HFF-Myc (cell line): ENCODE measurements around the gene GPR148.

Experiments
- DNase-seq: peaks from one replicate; pipeline ENCODE4 v3.0.0-alpha.2; 2011; ENCODE audit warnings: low read depth; ENCODE audit errors: extremely low read depth
- H3K4me3 ChIP-seq: replicated peaks from 2 replicates; pipeline ENCODE4 v1.5.1; 2011; ENCODE audit warnings: low read depth, mild to moderate bottlenecking, control low read depth, low read length
- TF ChIP-seq, protein P1 (sequence below): IDR thresholded peaks from 2 replicates; pipeline ENCODE4 v1.5.1; 2012; ENCODE audit warnings: mild to moderate bottlenecking, low read depth, low read length, control low read depth; ENCODE audit errors: missing control alignments

GPR148 gene

DNA sequence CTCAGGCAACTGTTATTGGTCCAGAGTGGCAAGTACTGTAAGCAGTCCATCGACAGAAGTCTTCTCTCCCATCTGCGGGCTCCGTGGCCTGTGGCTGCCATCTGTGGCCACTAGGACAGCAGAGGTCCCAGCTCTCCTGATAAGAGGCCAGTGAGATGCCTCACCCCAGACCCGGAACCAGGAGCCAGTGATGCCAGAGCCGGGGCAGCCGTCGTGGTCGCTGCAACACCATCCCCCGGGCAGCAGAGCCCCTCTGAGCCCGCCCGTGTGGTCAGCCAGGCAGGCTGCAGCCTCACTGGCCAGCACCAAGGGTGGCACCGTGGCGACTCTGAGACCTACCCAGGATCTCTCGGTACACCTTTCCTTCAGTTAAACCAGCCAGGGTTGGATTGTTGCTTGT lies 8.7 kb downstream of the GPR148 start:
- TF ChIP-seq, protein P1, sequence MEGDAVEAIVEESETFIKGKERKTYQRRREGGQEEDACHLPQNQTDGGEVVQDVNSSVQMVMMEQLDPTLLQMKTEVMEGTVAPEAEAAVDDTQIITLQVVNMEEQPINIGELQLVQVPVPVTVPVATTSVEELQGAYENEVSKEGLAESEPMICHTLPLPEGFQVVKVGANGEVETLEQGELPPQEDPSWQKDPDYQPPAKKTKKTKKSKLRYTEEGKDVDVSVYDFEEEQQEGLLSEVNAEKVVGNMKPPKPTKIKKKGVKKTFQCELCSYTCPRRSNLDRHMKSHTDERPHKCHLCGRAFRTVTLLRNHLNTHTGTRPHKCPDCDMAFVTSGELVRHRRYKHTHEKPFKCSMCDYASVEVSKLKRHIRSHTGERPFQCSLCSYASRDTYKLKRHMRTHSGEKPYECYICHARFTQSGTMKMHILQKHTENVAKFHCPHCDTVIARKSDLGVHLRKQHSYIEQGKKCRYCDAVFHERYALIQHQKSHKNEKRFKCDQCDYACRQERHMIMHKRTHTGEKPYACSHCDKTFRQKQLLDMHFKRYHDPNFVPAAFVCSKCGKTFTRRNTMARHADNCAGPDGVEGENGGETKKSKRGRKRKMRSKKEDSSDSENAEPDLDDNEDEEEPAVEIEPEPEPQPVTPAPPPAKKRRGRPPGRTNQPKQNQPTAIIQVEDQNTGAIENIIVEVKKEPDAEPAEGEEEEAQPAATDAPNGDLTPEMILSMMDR: no peak
- no peak for DNase-seq
- H3K4me3 ChIP-seq: no peak overlapping the region

DNA sequence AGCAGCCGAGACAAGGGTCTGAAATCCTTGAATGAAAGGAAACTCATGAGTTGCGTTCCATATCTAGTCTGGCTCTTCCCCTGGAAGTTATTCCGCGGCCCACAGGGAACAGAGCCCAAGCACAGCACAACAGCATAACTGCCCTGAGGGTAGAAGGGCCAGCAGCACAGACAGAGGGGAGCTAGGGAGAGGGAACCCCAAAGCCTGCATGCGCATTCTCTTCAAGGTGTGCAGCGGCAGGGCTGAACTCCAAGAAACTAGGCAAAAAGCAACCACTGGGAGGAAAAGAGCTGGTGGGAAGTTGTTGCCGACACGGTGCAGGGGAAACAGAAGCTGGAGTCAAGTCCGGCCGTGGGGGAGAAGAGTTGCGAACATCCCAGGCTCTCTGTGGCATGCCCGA lies 11.8 kb downstream of the GPR148 start:
- H3K4me3 ChIP-seq: no peak overlapping the region
- TF ChIP-seq, protein P1: no peak
- DNase-seq: no peak

DNA sequence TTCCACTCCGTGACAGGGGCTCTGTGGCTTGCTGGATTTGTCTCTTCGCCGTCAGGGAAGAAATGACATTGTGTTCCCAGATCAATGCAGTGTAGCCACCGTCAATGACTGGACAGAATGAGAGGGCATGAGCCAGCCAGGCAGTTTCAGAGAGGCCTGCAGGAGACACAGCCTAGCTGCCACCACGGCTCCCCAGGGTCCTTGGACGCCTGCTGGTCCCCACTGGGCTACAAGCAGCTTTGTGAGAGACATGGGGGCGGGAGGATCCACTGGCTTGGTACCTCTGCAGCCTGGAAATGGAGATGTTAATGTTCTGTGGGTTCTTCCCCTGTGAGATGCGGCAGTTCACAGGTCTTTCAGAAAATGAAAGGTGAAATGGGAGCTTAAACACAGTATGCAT lies 14.4 kb downstream of the GPR148 start:
- TF ChIP-seq, protein P1: no peak
- no peak overlapping the region for H3K4me3 ChIP-seq
- no peak for DNase-seq

DNA sequence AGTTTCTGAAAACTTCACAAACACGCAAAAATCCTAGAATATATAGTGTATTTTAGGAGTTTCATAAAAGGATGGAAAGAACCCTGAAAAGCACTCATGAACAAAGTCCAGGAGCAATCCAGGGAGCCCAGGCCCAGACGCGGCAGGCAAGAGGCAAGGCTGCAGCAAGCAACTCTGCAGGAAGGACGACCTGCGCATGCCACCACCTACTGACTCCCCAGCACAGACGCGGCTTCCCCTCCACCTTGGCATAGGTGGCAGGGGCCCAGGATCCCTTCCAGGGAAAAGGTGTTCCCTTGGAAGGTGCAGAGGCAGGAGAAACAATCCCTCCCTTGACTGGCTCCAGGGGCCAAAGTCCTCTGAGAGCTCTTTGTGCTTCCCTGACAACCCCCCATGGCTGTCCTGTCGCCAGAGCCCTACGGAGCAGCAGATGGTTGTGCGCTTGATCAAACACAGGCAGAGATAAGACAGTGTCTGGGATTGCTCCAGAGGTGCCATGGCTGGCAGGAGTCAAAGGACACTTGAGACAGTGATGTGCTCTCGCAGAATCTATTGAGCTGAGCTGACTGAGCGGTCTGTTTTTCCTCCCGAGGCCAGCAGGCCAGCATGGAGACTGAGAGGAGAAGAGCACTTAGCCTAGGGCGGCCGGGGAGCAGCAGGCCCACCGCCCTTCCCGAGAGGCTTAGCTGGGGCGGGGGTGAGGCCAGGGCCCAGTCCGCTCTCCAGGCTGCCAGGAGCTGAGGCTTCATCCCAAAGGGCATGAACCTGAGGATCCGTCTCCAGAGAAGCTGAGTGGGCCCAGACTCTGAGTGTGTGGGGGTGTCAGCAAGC lies 15.6 kb downstream of the GPR148 start:
- no peak overlapping the region for H3K4me3 ChIP-seq
- no peak for DNase-seq
- TF ChIP-seq, protein P1: no peak

DNA sequence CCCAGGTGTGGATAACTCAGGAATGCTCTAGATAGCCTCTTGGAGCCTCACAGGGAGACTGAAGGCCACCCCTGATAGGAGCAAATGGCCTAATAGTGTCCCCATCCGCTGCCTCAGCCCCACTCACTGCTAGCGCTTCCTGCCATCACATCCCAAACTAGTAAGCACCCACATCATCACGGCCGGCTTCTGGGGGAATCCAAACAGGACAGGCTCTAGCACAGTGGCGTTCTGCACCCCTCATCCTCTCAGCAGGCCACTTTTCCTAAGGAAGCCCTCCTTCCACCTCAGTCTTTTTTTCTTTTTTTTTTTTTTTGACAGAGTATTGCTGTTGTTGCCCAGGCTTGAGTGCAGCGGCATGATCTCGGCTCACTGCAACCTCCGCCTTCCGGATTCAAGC lies 20.2 kb downstream of the GPR148 start:
- TF ChIP-seq, protein P1: no peak
- no peak overlapping the region for H3K4me3 ChIP-seq
- DNase-seq: no peak

DNA sequence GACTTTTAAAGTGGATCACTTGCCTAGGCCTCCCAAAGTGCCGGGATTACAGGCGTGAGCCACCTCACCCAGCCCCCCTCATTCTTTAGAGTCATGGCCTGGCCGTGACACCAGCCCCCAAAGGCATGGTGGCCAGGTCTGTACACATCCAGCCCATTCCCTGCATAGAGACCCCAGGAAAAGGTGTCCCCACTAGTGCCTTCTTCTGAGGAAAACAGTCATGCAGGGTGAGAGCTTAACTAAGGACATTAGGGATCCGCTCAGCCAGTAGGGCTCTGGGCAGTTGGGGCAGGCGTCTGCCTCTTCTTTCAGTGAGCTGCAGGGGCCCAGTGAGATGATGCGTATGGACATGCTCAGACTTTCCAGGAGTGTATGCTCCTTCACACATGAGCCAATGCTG lies 20.8 kb downstream of the GPR148 start:
- H3K4me3 ChIP-seq: no peak overlapping the region
- DNase-seq: no peak
- TF ChIP-seq, protein P1: no peak
